GM12878 (cell line): ENCODE results near the gene FIGNL2. TPM values are rescaled to one million over a fixed set of nuclear protein-coding genes. Genes with fewer than 3 reads are reported as not detected.

Source experiments
- ATAC-seq: fragments of 200-7000 bp; cut with Tn5 transposase; 3 replicates; pipeline ENCODE4 v1.9.1; 2020; ENCODE audit warnings: mild to moderate bottlenecking, moderate library complexity
- BruUV-seq: library from RNA; stranded (reverse); fragments of 400-500 nt; replicated peaks from 2 replicates; lab custom pipeline; 2021; lab: Mats Ljungman, UMichigan
- CTCF ChIA-PET: fragments of 300-600 bp; sonication (Branson Sonifier 250); formaldehyde crosslinking; extraction: SDS; loops from one replicate; lab custom pipeline; 2021; ENCODE audit warnings: inconsistent platforms; lab: Yijun Ruan, JAX
- POLR2A ChIA-PET: fragments of 350-600 bp; formaldehyde crosslinking; extraction: SDS; loops from one replicate; lab custom pipeline; 2021; ENCODE audit warnings: inconsistent platforms; lab: Charles Lee
- RAD21 ChIA-PET: fragments of 300-600 bp; sonication (Branson Sonifier 250); formaldehyde crosslinking; loops from one replicate; lab custom pipeline; 2023; ENCODE audit warnings: antibody characterized with exemption; ENCODE audit not compliant: unreplicated experiment; lab: Charles Lee
- SMC1A ChIA-PET: fragments of 300-600 bp; sonication (Branson Sonifier 250); formaldehyde crosslinking; loops from one replicate; lab custom pipeline; 2023; ENCODE audit not compliant: unreplicated experiment, uncharacterized antibody; lab: Charles Lee
- DNase-seq: peaks from one replicate; pipeline ENCODE4 v3.0.0-alpha.2; 2011; ENCODE audit warnings: low read depth, low spot score
- FAIRE-seq: peaks from 3 replicates; lab custom pipeline; 2011; peaks lifted over from hg19 to GRCh38; lab: Jason Lieb, UNC
- H2AFZ ChIP-seq: 2 replicates; pipeline ENCODE4 v1.6.0; 2011; ENCODE audit warnings: low read depth, low read length, control low read depth; ENCODE audit not compliant: control insufficient read depth
- H3K27ac ChIP-seq: 2 replicates; pipeline ENCODE4 v1.5.1; 2011; ENCODE audit warnings: control low read depth; ENCODE audit not compliant: control insufficient read depth, insufficient read depth
- H3K27me3 ChIP-seq, 2 experiments: replicated peaks in 1 of 2; 2 replicates each; pipeline versions ENCODE4 v1.6.0 to v1.6.1; 2011; ENCODE audit warnings: low read length in 1 of 2; ENCODE audit not compliant: control insufficient read depth in 2 of 2, insufficient read depth in 2 of 2
- H3K36me3 ChIP-seq, 2 experiments: 2 replicates each; pipeline ENCODE4 v1.5.1; 2011; ENCODE audit warnings: low read length in 1 of 2; ENCODE audit not compliant: control insufficient read depth in 2 of 2, insufficient read depth in 2 of 2
- H3K4me1 ChIP-seq: 2 replicates; pipeline ENCODE4 v1.6.1; 2011; ENCODE audit warnings: mild to moderate bottlenecking, low read length, moderate library complexity, mixed read lengths; ENCODE audit not compliant: control insufficient read depth, insufficient read depth
- H3K4me2 ChIP-seq: 2 replicates; pipeline ENCODE4 v1.6.0; 2011; ENCODE audit warnings: control low read depth; ENCODE audit not compliant: control insufficient read depth, insufficient read depth
- H3K4me3 ChIP-seq: fragments of 200-600 bp; sonication (generic); 2 replicates; pipeline ENCODE4 v1.5.1; 2016
- H3K79me2 ChIP-seq: 2 replicates; pipeline ENCODE4 v1.6.0; 2011; ENCODE audit warnings: low read length; ENCODE audit not compliant: control insufficient read depth, insufficient read depth
- H3K9ac ChIP-seq: 2 replicates; pipeline ENCODE4 v1.8.0; 2011; ENCODE audit warnings: low read length, control low read depth, mixed read lengths; ENCODE audit not compliant: control insufficient read depth, insufficient read depth
- H3K9me3 ChIP-seq: replicated peaks from 3 replicates; pipeline ENCODE4 v1.5.1; 2011; ENCODE audit warnings: mild to moderate bottlenecking, low read length; ENCODE audit not compliant: control insufficient read depth, insufficient read depth
- H4K20me1 ChIP-seq: 2 replicates; pipeline ENCODE4 v1.6.0; 2011; ENCODE audit not compliant: control insufficient read depth, insufficient read depth
- CTCF ChIP-seq, 3 experiments: IDR thresholded peaks in 2 of 3; conservative IDR thresholded peaks in 1 of 3; 2 replicates each; pipeline ENCODE4 v1.5.1; 2011; ENCODE audit warnings: low read depth in 3 of 3, low read length in 3 of 3, mild to moderate bottlenecking in 3 of 3, control low read depth in 2 of 3, moderate library complexity in 2 of 3, inconsistent platforms in 1 of 3, mixed read lengths in 1 of 3; ENCODE audit not compliant: control insufficient read depth in 2 of 3, insufficient read depth in 1 of 3; ENCODE audit errors: extremely low read depth in 1 of 3
- NR2C2 ChIP-seq: IDR thresholded peaks from 2 replicates; pipeline ENCODE4 v1.6.1; 2011; ENCODE audit warnings: borderline replicate concordance, low read depth; ENCODE audit not compliant: control insufficient read depth, insufficient read length
- POLR2A ChIP-seq: IDR thresholded peaks from 2 replicates; pipeline ENCODE4 v1.6.1; 2011; ENCODE audit warnings: low read depth, mild to moderate bottlenecking, low read length
- SMARCA5 ChIP-seq: fragments of 450-650 bp; IDR thresholded peaks from 2 replicates; pipeline ENCODE4 v1.6.1; 2017; ENCODE audit warnings: mild to moderate bottlenecking
- WGBS: methylation state at CpG from one replicate; pipeline ENCODE4 v1.1.6; 2016; ENCODE audit warnings: low lambda C conversion rate; ENCODE audit not compliant: insufficient replicate concordance, insufficient coverage; ENCODE audit errors: missing lambda C conversion rate; 5-methylcytosine and 5-hydroxymethylcytosine counted together
- in situ Hi-C: fragments of 300-500 bp; cut with MboI; formaldehyde crosslinking; loops from 9 replicates; pipeline ENCODE4 v1.14.3; 2018; ENCODE audit warnings: mixed read lengths
- intact Hi-C: fragments of 100-400 bp; cut with micrococcal nuclease; formaldehyde crosslinking; loops from one replicate; pipeline ENCODE4 v1.14.2; 2022; ENCODE audit not compliant: unreplicated experiment
- polyA plus RNA-seq, 11 experiments: library from polyadenylated mRNA; depleted of rRNA in 4 of 11; unstranded in 6 of 11; stranded (reverse) in 5 of 11; fragments of >200 nt; fragmentation: Nextera tagmentation in 4 of 11; fragmentation: Illumina TruSeq in 1 of 11; extraction: Ambion mirVana in 4 of 11; extraction: Trizol in 1 of 11; gene quantifications; 1 replicate in 1 of 11; 2 replicates in 10 of 11; pipeline versions ENCODE4 v1.2.1 to v1.2.3, GENCODE V29; 2011 to 2016; ENCODE audit warnings: inconsistent platforms in 2 of 11, missing spikeins in 2 of 11, low read depth in 1 of 11
- total RNA-seq, 4 experiments: library from RNA; depleted of rRNA in 3 of 4; stranded (reverse); fragments of >200 nt in 3 of 4; fragmentation: Illumina TruSeq in 1 of 4; extraction: Trizol in 1 of 4; gene quantifications; 2 replicates each; pipeline versions ENCODE4 v1.2.1 to v1.2.3, GENCODE V29; 2013 to 2021

The FIGNL2 gene
- total and polyA plus RNA-seq, 10 of the 15 experiments (the other 5 are each of a cell fraction or from before 2014, with no cell fraction given), result not detected

- H3K36me3 ChIP-seq, result no peaks in the 10 kb centered on the region
- H3K79me2 ChIP-seq, result no peaks in the 10 kb centered on the region
- FAIRE-seq, result no peak
- H4K20me1 ChIP-seq, result no peaks in the 10 kb centered on the region; the same call in 1 of the 2 replicates
- BruUV-seq, result no TSS peak
- no peak overlapping the region for H3K9ac ChIP-seq
- RAD21 ChIA-PET, result no interaction called here
- CTCF ChIA-PET, result no interaction called here
- peaks cover 6 to 9% of the 10 kb centered on the region in 2 experiments; a peak in 3 of 4 replicates for H3K27me3 ChIP-seq
- intact Hi-C loops (no loop called here), in situ Hi-C loops (no loop called here)
- POLR2A ChIA-PET, result no interaction called here
- ATAC-seq, result no peak
- H3K9me3 ChIP-seq, result no peaks in the 10 kb centered on the region
- H2AFZ ChIP-seq, result peak overlapping the region; percentile 4; the same call in 1 of the 2 replicates
- no peaks in the 10 kb centered on the region for H3K4me1 ChIP-seq
- SMC1A ChIA-PET, result no interaction called here
- H3K4me3 ChIP-seq, result no peak overlapping the region
- peak overlapping the region; percentile 25; the same call in 1 of the 2 replicates for H3K4me2 ChIP-seq
- TF ChIP-seq SMARCA5 (no peak), NR2C2 (no peak), POLR2A (peak; percentile 45; the same call in 1 of the 2 replicates), CTCF (IDR thresholded peaks at IDR 0.05 in 2 of 3, conservative IDR thresholded peaks at IDR 0.05 in 1 of 3; ENCODE audit: control insufficient read depth in 2 of 3, extremely low read depth in 1 of 3, insufficient read depth in 1 of 3, low read depth in 3 of 3, low read length in 3 of 3) (peak in 1 of 3 experiments; percentile 9; a peak in 1 of 6 replicates)
- H3K27ac ChIP-seq, result no peak overlapping the region
- no peak for DNase-seq
- WGBS, result 3% methylated on average over 50 of the region's 113 CpGs
Measured at GRCh38 chr12:51820526-51821439, 27.7 kb downstream of the FIGNL2 start.
